NT2/D1 (cell line): ENCODE measurements around the gene MTMR11.

Source experiments
- SUZ12 ChIP-seq: IDR thresholded peaks from 2 replicates; pipeline ENCODE4 v1.6.1; 2011; ENCODE audit not compliant: insufficient read length, insufficient read depth; ENCODE audit errors: extremely low read depth
- YY1 ChIP-seq: IDR thresholded peaks from 2 replicates; pipeline ENCODE4 v1.6.1; 2011; ENCODE audit not compliant: insufficient read length, insufficient read depth
- ZNF274 ChIP-seq: IDR thresholded peaks from 2 replicates; pipeline ENCODE4 v1.6.1; 2011; ENCODE audit warnings: mild to moderate bottlenecking, low read depth, low read length

- TF ChIP-seq YY1 (no peak), ZNF274 (no peak), SUZ12 (no peak)
Measured at GRCh38 chr1:149937759-149938158, 1.1 kb upstream of the MTMR11 start.
